Fibroblast of pulmonary artery (primary cell): ENCODE results near the gene SEMA5A.

ENCODE experiments used
- DNase-seq: peaks from one replicate; pipeline ENCODE4 v3.0.0-alpha.2; 2010; ENCODE audit warnings: low read depth
- H3K4me3 ChIP-seq: replicated peaks from 2 replicates; pipeline ENCODE4 v1.5.1; 2011; ENCODE audit warnings: low read depth, mild to moderate bottlenecking, control low read depth, low read length, moderate library complexity
- TF ChIP-seq, protein P1 (sequence below): IDR thresholded peaks from 2 replicates; pipeline ENCODE4 v1.5.1; 2011; ENCODE audit warnings: mild to moderate bottlenecking, control low read depth, low read length, inconsistent platforms; ENCODE audit errors: missing control alignments

Gene SEMA5A

DNA sequence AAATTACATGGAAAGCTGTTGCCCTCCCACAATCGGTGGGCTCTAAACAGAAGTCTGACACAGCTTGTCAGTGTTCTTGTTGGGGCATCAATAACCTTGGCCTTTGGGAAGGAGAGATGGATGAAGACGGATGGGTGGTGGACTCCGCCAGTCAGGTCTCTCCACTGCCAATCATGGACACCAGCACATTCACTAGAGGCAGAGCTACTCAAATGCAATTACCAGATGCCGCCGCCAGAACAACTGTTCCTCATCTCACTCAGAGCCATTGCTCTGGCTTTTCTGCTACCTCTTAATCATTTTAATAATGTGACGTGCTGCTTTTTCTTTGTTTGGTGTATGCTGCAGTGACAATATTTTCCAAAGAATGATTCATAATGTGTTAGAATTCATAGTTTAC lies 27.9 kb upstream of the SEMA5A start:
- no peak for DNase-seq
- TF ChIP-seq, protein P1, sequence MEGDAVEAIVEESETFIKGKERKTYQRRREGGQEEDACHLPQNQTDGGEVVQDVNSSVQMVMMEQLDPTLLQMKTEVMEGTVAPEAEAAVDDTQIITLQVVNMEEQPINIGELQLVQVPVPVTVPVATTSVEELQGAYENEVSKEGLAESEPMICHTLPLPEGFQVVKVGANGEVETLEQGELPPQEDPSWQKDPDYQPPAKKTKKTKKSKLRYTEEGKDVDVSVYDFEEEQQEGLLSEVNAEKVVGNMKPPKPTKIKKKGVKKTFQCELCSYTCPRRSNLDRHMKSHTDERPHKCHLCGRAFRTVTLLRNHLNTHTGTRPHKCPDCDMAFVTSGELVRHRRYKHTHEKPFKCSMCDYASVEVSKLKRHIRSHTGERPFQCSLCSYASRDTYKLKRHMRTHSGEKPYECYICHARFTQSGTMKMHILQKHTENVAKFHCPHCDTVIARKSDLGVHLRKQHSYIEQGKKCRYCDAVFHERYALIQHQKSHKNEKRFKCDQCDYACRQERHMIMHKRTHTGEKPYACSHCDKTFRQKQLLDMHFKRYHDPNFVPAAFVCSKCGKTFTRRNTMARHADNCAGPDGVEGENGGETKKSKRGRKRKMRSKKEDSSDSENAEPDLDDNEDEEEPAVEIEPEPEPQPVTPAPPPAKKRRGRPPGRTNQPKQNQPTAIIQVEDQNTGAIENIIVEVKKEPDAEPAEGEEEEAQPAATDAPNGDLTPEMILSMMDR = no peak
- no peak overlapping the region for H3K4me3 ChIP-seq

DNA sequence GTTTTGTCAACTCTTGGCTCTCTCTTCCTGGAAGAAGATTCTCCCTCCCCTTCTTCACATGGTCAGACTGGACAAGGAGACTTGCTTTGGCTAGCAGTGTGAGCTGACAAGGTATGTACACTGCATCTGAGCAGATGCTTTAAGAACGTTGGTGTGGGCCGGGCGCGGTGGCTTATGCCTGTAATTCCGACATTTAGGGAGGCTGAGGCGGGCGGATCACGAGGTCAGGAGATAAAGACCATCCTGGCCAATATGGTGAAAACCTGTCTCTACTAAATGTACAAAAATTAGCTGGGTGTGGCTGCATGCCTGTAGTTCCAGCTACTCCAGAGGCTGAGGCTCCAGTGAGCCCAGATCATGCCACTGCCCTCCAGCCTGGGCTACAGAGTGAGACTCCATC lies 26.4 kb upstream of the SEMA5A start:
- TF ChIP-seq, protein P1 = no peak
- no peak overlapping the region for H3K4me3 ChIP-seq
- no peak for DNase-seq

DNA sequence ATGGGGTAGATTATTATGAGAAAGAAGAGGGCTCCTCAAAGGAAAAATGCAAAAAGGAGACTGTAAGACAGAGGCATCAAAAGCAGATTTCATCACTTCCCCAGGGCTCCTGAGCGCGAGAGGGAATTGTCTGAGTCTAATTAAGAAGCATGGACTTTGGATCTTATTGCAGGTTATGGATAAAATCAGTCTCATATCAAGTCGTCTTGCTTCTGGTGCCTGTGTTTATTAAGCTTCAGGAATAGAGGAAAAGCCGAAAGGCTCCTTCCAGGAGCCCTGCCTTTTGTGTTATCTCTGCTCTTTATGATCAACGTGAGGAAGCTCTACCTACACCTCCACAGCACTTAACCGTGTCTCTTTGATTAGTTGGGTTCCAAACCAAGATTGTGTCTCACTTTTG lies 25.0 kb upstream of the SEMA5A start:
- no peak overlapping the region for H3K4me3 ChIP-seq
- DNase-seq = no peak
- TF ChIP-seq, protein P1 = no peak

DNA sequence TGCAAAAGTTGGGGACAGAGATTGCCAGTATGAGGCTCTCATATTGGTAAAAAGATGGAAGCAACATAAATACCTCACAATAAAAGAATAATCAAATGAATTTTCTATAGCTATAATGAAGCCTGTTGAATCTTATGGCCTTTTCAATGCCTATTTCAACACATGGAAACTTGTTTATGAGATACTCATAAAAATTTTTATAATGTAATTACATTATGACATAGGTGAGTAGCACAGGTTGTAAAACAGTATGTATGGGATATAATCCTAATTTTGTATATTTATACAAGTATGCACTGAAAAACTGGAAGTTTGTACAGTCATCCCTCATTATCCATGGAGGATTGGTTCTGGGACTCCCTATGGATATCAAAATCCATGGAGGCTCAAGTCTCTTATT lies 21.2 kb upstream of the SEMA5A start:
- TF ChIP-seq, protein P1 = no peak
- no peak for DNase-seq
- no peak overlapping the region for H3K4me3 ChIP-seq

DNA sequence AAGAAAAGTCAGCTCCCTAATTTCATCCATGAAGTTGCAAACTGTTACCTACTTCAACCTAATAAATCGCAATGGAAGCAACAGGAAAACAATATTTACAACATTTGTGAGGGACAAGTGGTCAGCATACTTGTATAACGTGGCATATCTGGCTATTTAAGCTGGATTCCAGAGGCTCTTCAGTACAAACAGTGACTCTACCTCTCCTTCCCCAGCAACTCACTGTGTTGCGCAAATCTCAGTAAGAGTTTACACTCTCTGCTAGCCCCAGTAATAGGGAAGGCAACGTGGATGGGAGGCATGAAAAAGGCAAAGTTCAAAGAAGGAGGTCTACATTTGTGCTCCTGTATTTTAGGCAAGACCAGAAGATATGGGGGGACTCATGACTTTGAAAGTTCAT lies 18.9 kb upstream of the SEMA5A start:
- no peak for DNase-seq
- TF ChIP-seq, protein P1 = no peak
- no peak overlapping the region for H3K4me3 ChIP-seq

DNA sequence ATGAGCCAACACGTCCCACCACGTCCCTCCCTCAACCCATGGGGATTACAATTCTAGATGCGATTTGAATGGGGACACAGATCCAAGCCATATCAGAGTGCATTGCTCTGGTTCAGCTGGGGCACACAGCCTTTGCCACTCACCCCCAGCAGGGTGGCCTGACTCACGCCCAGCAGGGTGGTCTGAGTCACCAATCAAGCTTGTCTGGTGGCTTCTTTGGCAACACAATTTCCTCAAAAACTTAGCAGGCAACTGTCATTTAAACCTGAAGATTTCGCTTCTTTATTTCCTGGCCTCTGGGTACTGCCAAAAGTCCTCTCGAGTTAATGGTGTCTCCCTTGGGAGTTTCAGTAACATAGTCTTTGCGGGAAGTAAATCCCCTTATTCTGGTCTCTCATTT lies 16.3 kb upstream of the SEMA5A start:
- TF ChIP-seq, protein P1 = no peak
- H3K4me3 ChIP-seq = no peak overlapping the region
- no peak for DNase-seq

DNA sequence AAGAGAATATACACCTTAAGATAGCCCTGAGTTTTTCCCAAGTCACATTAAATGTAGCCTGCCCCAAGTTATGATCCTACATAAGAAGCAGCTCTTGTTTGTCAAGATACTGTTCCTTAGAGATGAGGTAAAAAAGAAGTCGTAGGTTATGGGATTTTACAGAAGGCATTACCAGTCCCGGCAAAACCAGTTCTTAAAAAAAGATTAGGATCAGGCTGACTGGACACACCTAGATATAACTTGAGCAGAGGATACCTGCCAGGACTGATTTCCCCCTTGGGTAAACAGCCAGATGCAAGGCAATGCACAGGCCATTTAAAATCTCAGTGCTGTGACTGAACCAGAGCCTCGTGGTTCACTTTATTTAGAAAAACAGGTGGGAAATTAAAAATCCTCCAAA lies 14.1 kb upstream of the SEMA5A start:
- no peak overlapping the region for H3K4me3 ChIP-seq
- TF ChIP-seq, protein P1 = no peak
- DNase-seq = no peak
